ENCODE measurements around the gene NRM.
"Not testable (repeated sequence)": the region's sequence is repeated elsewhere in the genome, so short reads cannot be mapped to it uniquely, and the experiment has no call there.

Gene NRM

DNA sequence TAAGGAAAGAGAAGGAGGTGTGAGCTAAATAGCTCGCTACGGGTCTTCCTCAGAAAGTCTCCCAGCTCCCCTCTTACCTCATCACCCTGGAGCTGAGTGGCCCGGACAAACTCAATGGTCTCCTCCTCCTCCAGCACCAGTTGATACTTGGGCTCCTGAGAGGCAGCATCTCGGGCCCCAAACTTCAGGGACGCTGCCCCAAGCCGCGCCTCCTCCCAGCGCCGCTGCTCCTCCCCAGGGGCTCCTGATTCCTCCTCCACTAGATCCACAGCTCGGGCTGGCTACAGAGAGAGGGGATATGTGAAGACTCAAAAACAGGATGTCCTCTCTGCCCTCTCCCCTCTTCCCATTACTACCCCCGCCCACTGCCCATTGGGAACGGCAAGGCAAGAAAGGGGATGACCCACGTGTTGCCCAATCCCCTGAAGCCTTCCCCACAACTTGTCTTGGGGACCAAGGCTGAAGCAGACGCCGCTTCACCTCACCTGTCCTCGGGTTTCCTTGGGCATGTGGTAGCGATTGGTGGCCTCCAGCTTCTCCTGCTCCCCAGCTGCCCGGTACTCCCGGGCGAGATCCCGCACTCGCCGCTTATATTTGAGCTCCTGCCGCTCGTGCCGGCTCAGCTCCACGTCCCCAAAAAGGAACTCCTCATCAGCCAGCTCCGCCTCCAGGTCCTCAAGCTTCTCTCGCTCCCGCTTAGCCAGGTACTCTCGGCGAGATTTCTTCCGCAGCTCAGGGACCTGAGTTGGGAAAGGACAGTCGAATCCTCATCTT is 25.6 kb downstream of the NRM start:
- H3K4me1 ChIP-seq (ENCODE audit: control insufficient read depth, insufficient read depth, low read length): no peaks in the 10 kb centered on the region
- no peak overlapping the region for H3K27ac ChIP-seq (ENCODE audit: extremely low read depth, low read depth, low read length)
- H3K9me3 ChIP-seq (ENCODE audit: control insufficient read depth, insufficient read depth, low read depth, low read length): no peaks in the 10 kb centered on the region
- ChIA-PET POLR2A (interaction anchor here (0.6 to 1.4 kb wide), 3 partner anchors 52 to 462 kb away, joined by 3 to 5 read pairs (median 4); no protein-coding TSS in a partner anchor), CTCF (interaction anchor here (0.6 to 1.6 kb wide), 6 partner anchors 13 to 829 kb away, joined by 3 to 9 read pairs (median 3); no protein-coding TSS in a partner anchor)
- no peak overlapping the region for H3K4me3 ChIP-seq (ENCODE audit: low read depth, low read length)
- no peak for TF ChIP-seq ZNF555 (tag by site-specific recombination; conservative IDR thresholded peaks at IDR 0.05)
- TF ChIP-seq ZNF133 (tag by site-specific recombination; IDR thresholded peaks at IDR 0.05): no peak
- no peak for TF ChIP-seq ZBTB1 (tag by site-specific recombination; IDR thresholded peaks at IDR 0.05)
- no peak for TF ChIP-seq ZIC2 (tag by site-specific recombination; IDR thresholded peaks at IDR 0.05)
- TF ChIP-seq YY1 (tag by site-specific recombination; IDR thresholded peaks at IDR 0.05): no peak
- no peak for TF ChIP-seq WT1 (tag by site-specific recombination; IDR thresholded peaks at IDR 0.05)
- H3K36me3 ChIP-seq (ENCODE audit: control insufficient read depth in 2 of 2, insufficient read depth in 1 of 2, low read length in 2 of 2): peaks cover 56 to 78% of the 10 kb centered on the region in 2 experiments

DNA sequence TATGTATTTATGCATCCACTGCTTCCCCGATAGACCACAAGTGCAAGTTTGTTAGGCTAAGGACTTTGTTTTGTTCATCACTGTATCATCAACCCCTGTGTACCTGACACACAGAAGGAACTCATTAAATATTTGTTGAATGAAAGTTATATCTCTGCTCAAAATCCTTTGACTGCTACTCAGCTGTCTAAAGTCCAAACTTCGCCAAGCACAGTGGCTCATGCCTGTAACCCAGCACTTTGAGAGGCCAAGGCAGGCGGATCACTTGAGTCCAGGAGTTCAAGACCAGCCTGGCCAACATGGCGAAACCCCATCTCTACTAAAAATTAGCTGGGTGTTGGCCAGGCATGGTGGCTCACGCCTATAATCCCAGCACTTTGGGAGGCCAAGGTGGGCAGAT is 32.9 kb downstream of the NRM start:
- not testable (repeated sequence) for H3K27ac ChIP-seq (ENCODE audit: extremely low read depth, low read depth, low read length); H3K4me1 ChIP-seq (ENCODE audit: control insufficient read depth, insufficient read depth, low read length); H3K9me3 ChIP-seq (ENCODE audit: control insufficient read depth, insufficient read depth, low read depth, low read length); H3K4me3 ChIP-seq (ENCODE audit: low read depth, low read length)
- POLR2A ChIA-PET: interaction anchor here (1.1 kb wide), 1 partner anchor 15 kb away, joined by 3 read pairs; the partner anchor contains the start of gene DHX16
- CTCF ChIA-PET: interaction anchor here (0.6 to 0.7 kb wide), 2 partner anchors 16 to 413 kb away, joined by 3 read pairs; no protein-coding TSS in a partner anchor
- peaks cover 52 to 92% of the 10 kb centered on the region in 2 experiments for H3K36me3 ChIP-seq (ENCODE audit: control insufficient read depth in 2 of 2, insufficient read depth in 1 of 2, low read length in 2 of 2)

DNA sequence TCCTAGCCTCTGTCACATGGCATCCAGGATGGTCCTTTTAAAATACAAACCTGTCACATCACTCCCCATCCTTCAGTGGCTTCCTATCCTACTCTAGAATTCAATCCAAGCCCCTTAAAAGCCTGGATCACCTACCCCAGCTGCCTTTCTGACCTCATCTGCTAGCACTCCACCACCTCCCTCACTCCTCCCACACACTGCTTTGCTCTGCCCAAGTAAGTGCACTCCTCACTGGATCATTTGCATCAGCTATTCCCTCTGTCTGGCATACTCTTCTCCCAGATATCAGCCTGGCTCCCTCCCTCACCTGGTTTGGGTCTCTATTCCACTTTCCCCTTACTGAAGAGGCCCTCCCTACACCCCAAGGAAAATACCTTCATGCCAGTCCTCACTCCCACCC is 33.3 kb downstream of the NRM start:
- ChIA-PET CTCF (interaction anchor here (0.6 to 1.3 kb wide), 2 partner anchors 15 to 17 kb away, joined by 3 to 4 read pairs; partner anchors contain the start of gene DHX16), POLR2A (interaction anchor here (1.1 to 1.6 kb wide), 2 partner anchors 15 kb away, joined by 3 to 5 read pairs; partner anchors contain the start of gene DHX16)
- no peak overlapping the region for H3K4me3 ChIP-seq (ENCODE audit: low read depth, low read length)
- no peaks in the 10 kb centered on the region for H3K9me3 ChIP-seq (ENCODE audit: control insufficient read depth, insufficient read depth, low read depth, low read length)
- no peak overlapping the region for H3K27ac ChIP-seq (ENCODE audit: extremely low read depth, low read depth, low read length)
- peaks cover 49 to 92% of the 10 kb centered on the region in 2 experiments for H3K36me3 ChIP-seq (ENCODE audit: control insufficient read depth in 2 of 2, insufficient read depth in 1 of 2, low read length in 2 of 2)
- no peaks in the 10 kb centered on the region for H3K4me1 ChIP-seq (ENCODE audit: control insufficient read depth, insufficient read depth, low read length)
- TF ChIP-seq ZNF223 (tag by site-specific recombination; IDR thresholded peaks at IDR 0.05) (no peak), ZNF394 (tag by site-specific recombination; IDR thresholded peaks at IDR 0.05; ENCODE audit: borderline replicate concordance) (peak; percentile 63; the same call in 1 of the 2 replicates), ZNF114 (tag by site-specific recombination; IDR thresholded peaks at IDR 0.05) (no peak), ZNF548 (tag by site-specific recombination; IDR thresholded peaks at IDR 0.05) (no peak), ZNF19 (tag by site-specific recombination; IDR thresholded peaks at IDR 0.05; ENCODE audit: low read depth) (no peak), ZNF600 (tag by site-specific recombination; IDR thresholded peaks at IDR 0.05) (peak; percentile 67), ZNF423 (tag by site-specific recombination; IDR thresholded peaks at IDR 0.05) (no peak), ZSCAN30 (tag by site-specific recombination; IDR thresholded peaks at IDR 0.05) (no peak), ZNF560 (tag by site-specific recombination; IDR thresholded peaks at IDR 0.05; ENCODE audit: borderline replicate concordance) (no peak), ZNF610 (tag by site-specific recombination; IDR thresholded peaks at IDR 0.05; ENCODE audit: borderline replicate concordance) (no peak), ZNF211 (tag by site-specific recombination; IDR thresholded peaks at IDR 0.05; ENCODE audit: low read depth) (no peak), TCF7L2 (IDR thresholded peaks at IDR 0.05; ENCODE audit: borderline replicate concordance, low read depth, low read length) (no peak), ZNF10 (tag by site-specific recombination; IDR thresholded peaks at IDR 0.05) (no peak), ZNF48 (tag by site-specific recombination; IDR thresholded peaks at IDR 0.05) (no peak), SALL2 (tag by site-specific recombination; IDR thresholded peaks at IDR 0.05; ENCODE audit: borderline replicate concordance) (no peak), ZNF544 (tag by site-specific recombination; IDR thresholded peaks at IDR 0.05) (no peak), ZNF514 (tag by site-specific recombination; IDR thresholded peaks at IDR 0.05) (no peak), EGR2 (tag by site-specific recombination; IDR thresholded peaks at IDR 0.05; ENCODE audit: low read depth) (peak; percentile 96), ZNF146 (tag by site-specific recombination; IDR thresholded peaks at IDR 0.05) (no peak), ZNF311 (tag by site-specific recombination; IDR thresholded peaks at IDR 0.05; ENCODE audit: borderline replicate concordance) (no peak), ZFHX2 (tag by site-specific recombination; conservative IDR thresholded peaks at IDR 0.05) (peak; percentile 95), ZNF23 (tag by site-specific recombination; IDR thresholded peaks at IDR 0.05; ENCODE audit: borderline replicate concordance) (no peak)
- TF ChIP-seq, protein P1, sequence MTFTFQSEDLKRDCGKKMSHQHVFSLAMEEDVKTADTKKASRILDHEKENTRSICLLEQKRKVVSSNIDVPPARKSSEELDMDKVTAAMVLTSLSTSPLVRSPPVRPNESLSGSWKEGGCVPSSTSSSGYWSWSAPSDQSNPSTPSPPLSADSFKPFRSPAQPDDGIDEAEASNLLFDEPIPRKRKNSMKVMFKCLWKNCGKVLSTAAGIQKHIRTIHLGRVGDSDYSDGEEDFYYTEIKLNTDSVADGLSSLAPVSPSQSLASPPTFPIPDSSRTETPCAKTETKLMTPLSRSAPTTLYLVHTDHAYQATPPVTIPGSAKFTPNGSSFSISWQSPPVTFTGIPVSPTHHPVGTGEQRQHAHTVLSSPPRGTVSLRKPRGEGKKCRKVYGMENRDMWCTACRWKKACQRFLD (tag by site-specific recombination; IDR thresholded peaks at IDR 0.05): no peak
- TF ChIP-seq, protein P2, sequence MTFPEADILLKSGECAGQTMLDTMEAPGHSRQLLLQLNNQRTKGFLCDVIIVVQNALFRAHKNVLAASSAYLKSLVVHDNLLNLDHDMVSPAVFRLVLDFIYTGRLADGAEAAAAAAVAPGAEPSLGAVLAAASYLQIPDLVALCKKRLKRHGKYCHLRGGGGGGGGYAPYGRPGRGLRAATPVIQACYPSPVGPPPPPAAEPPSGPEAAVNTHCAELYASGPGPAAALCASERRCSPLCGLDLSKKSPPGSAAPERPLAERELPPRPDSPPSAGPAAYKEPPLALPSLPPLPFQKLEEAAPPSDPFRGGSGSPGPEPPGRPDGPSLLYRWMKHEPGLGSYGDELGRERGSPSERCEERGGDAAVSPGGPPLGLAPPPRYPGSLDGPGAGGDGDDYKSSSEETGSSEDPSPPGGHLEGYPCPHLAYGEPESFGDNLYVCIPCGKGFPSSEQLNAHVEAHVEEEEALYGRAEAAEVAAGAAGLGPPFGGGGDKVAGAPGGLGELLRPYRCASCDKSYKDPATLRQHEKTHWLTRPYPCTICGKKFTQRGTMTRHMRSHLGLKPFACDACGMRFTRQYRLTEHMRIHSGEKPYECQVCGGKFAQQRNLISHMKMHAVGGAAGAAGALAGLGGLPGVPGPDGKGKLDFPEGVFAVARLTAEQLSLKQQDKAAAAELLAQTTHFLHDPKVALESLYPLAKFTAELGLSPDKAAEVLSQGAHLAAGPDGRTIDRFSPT (tag by site-specific recombination; IDR thresholded peaks at IDR 0.05): no peak
